GM18511 (cell line): Measurements from ENCODE around the gene KBTBD6.
"Not testable (repeated sequence)": the region's sequence is repeated elsewhere in the genome, so short reads cannot be mapped to it uniquely, and the experiment has no call there.

Experiments
- ATAC-seq: cut with Tn5 transposase; IDR thresholded peaks from one replicate; pipeline ENCODE4 v1.9.1; 2021; ENCODE audit warnings: mild to moderate bottlenecking, moderate library complexity; ENCODE audit not compliant: unreplicated experiment

Gene KBTBD6

DNA sequence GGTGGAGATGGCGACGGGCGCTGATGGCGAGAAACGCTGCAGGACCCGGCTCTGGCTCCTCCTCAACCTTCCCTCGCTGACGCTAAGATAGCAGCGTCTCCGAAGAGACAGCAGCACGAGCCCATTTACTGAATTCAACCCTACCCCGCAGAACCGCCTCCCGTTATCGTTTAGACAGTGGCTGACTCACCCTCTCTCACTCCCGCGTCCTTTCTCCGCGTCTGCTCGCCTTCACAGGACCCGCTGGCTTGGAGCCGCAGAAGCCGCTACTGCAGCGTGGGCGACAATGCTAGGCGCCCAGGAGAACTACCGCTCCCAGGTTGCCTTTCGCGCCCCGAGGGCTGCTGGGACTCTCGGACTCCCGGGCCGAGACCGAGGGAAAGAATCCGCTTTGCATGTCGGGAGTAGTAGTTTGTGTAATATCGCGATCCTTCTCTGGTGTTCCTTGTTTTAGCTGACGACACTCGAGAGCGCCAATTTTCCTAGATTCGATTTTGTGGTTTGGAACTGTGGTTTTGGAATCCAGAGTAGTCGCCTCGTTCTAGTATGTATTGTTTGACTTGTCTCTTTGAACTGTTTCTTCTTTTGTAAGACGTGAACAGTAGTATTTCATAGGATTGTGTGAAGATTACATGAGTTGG, at the start of gene KBTBD6:
TSS of gene KBTBD6 (minus strand) at position 291 of the 641 bp plus-strand sequence. CDS start 291 bp downstream, outside the sequence.
- peak; percentile 96 for ATAC-seq

GRCh38 chr13:41182231-41182630, 49.6 kb upstream of the KBTBD6 start:
- no peak for ATAC-seq

DNA sequence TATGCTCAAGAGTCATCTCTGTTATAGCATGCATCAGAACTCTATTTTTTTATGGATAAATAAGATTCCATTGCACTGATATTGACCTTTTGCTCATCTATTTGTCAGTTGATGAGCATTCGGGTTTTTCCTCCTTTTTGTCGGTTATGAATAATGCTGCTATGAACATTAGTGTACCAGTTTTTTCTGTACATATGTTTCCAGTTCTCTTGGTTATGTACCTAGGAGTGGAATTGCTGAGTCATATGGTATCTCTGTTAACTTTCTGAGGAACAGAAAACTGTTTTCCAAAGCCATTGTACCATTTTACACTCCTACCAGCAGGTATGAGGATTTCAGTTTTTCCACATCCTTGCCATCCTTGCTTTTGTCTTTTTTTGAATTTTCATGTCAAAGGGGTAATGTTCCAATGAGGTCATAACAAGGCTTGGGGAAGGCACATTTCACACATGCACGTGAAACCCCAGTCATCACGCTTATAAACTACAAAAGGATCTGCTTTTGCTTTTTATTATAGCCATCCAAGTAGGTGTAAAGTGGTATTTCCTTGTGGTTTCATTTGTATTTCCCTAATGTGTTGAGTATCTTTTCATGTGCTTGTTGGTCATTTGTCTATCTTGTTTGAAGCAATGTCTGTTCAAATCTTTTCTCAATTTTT, 47.1 kb upstream of the KBTBD6 start:
- ATAC-seq, result no peak

GRCh38 chr13:41178040-41178439, 45.4 kb upstream of the KBTBD6 start:
- no peak for ATAC-seq

GRCh38 chr13:41177616-41178015, 45.0 kb upstream of the KBTBD6 start:
- ATAC-seq, result no peak

DNA sequence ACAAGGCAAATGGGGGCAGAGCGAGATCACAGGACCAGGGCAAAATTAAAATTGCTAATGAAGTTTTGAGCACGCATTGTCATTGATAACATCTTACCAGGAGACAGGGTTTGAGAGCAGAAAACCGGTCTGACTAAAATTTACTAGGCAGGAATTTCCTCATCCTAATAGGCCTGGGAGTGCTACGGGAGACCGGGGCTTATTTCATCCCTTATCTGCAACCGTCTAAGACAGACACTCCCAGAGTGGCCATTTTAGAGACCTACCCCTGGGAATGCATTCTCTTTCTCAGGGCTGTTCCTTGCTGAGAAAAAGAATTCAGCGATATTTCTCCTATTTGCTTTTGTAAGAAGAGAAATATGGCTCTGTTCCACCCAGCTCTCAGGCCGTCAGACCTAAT, 43.0 kb upstream of the KBTBD6 start:
- not testable (repeated sequence) for ATAC-seq

GRCh38 chr13:41162151-41162550, 29.5 kb upstream of the KBTBD6 start:
- ATAC-seq, result no peak

- no peak for ATAC-seq
These were observed 26.6 kb upstream of the KBTBD6 start for GRCh38 chr13:41159174-41159573.

- ATAC-seq, result no peak
These were observed 24.6 kb upstream of the KBTBD6 start for GRCh38 chr13:41157048-41157717.

GRCh38 chr13:41156620-41157019, 24.0 kb upstream of the KBTBD6 start:
- no peak for ATAC-seq

GRCh38 chr13:41154042-41154441, 21.4 kb upstream of the KBTBD6 start:
- no peak for ATAC-seq

GRCh38 chr13:41152005-41152404, 19.4 kb upstream of the KBTBD6 start:
- ATAC-seq, result no peak

DNA sequence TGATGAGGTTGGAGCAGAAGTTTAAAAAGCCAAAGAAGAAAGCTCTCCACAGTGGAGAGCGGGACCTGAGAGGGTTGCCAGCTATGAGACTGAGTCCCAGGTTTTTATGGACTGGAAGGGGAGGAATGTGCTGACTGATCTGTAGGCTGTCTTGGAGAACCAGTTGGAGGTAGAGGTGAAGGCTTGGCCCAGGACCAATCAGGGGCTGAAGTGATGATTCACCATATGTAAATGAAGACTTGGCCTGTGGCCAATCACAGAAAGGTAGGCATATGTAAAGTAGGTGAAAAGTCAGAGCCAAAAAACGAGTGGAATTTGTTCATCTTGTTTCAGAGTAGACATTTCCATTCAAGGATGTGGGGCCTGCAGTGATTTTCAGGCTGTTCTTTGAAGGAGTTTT, 17.5 kb upstream of the KBTBD6 start:
- ATAC-seq, result no peak

- no peak for ATAC-seq
These were observed 16.0 kb upstream of the KBTBD6 start for GRCh38 chr13:41148419-41149283.

DNA sequence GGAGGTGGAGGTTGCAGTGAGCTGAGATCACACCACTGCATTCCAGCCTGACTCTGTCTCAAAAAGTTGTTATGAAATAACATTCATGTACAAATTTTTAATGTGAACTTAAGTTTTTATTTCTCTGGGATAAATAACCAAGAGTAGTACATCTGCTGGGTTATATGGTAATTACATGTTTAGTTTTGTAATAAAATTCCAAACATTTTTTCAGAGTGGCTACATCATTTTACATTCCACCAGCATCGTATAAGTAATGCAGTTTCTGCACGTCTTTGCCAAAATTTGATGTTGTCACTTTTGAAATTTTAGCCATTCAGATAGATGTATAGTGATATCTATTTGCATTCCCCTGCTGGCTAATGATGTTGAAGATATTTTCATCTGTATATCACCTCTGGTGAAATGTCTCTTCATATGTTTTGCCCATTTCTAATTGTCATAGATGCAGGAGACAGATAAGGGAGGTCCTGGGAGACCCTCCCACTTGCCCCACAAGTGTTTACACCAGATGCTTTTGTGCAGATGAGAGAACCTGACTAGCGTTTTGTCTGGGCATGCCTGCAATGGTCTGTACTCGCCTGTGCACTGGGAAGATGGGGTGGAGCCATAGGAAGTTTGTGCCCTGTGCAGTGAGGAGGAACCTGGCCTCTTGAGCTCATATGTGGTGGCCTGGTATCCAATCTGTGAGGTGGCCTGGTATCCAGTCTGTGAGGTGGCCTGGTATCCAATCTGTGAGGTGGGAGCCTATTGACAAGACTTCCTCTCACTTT, 12.7 kb upstream of the KBTBD6 start:
- ATAC-seq, result no peak

GRCh38 chr13:41144576-41144975, 12.0 kb upstream of the KBTBD6 start:
- no peak for ATAC-seq

GRCh38 chr13:41139296-41139966, 6.8 kb upstream of the KBTBD6 start:
- ATAC-seq, result no peak

DNA sequence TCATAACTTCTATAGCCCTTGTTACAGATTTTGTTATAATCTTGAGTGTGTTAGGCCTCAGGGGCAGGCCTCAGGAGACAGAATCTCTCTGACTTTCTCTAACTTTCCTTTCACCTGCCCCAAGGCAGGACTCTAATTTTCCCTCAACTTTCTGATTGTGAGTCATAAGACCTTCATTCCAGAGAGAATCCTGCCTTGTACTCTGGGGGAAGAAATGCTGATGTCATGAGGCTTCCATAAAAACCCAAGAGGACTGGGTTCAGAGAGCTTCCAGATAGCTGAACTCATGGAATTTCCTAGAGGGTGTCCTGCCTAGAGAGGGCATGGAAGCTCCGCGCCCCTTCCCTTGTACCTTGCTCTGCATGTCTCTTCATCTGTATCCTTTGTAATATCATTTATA, 5.3 kb upstream of the KBTBD6 start:
- no peak for ATAC-seq

GRCh38 chr13:41137241-41137640, 4.6 kb upstream of the KBTBD6 start:
- no peak for ATAC-seq
